HG02973 (cell line): ENCODE data around the gene NAIF1.
"Not testable (repeated sequence)": the region's sequence is repeated elsewhere in the genome, so short reads cannot be mapped to it uniquely, and the experiment has no call there.

Experiments used
- ATAC-seq: cut with Tn5 transposase; IDR thresholded peaks from one replicate; pipeline ENCODE4 v1.9.1; 2021; ENCODE audit warnings: moderate library complexity; ENCODE audit not compliant: unreplicated experiment

Gene NAIF1

GRCh38 chr9:128062279-128062678 is 4.8 kb downstream of the NAIF1 start:
- no peak for ATAC-seq

- ATAC-seq, result no peak
Measured at GRCh38 chr9:128061275-128061960, 5.7 kb downstream of the NAIF1 start.

GRCh38 chr9:128059365-128059983 is 7.6 kb downstream of the NAIF1 start:
- ATAC-seq, result no peak

- no peak for ATAC-seq
Measured at GRCh38 chr9:128057724-128058409, 9.3 kb downstream of the NAIF1 start.

DNA sequence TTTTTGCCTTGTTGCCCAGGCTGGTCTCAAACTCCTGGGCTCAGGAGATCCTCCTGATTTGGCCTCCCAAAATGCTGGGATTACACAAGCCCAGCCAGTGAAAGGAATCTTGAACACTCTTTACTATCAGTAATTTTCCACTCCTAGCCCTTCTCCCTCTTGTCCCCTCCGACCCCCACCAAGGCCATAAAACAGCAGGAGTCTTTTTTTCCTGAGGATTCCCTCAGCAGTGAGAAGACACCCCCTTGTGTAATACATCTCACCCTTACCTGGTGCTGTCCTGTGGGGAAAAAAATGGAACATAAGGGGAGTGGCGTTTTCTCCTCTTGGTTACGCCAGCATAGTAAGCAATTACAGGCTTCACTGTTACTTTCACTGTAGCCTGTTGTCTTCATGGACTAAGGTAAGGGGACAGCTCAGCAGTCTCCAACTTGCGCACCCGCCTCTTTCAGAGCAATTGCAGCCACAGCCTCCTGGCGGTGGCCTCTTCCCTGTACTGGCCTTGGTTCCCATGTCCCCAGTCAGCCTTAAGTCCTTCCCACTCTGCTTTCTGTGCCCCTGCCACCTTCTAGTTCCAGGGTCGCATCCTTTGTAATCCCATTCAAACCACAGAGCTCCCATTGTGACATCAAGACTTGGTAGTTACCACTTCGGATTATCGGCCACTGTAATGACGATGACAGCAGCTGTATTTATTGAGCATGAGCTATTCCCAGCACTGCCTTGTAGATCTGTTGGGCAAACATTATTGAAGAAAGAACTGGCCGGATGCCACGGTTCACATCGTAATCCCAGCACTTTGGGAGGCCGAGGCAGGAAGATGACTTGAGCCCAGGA is 10.0 kb downstream of the NAIF1 start:
- ATAC-seq, result no peak

DNA sequence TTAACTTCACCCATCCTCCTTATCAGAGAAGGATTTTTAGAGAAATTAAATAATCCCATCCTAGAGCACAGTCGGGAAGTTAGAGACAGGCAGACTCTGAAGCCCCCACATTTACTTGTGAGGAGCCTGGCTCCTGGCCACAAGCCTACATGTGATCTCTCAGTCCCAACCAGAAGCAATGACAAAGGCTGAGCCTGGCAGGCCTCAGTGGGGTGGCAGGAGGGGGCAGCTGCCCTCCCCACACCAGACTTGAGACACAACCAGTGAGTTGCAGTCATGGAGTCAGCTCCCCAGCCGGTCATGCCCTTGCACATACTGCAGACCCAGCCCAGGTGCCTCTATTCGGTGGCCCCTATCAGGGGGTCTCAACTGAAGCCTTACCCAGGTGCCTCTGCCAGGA is 11.0 kb downstream of the NAIF1 start:
- ATAC-seq, result no peak

DNA sequence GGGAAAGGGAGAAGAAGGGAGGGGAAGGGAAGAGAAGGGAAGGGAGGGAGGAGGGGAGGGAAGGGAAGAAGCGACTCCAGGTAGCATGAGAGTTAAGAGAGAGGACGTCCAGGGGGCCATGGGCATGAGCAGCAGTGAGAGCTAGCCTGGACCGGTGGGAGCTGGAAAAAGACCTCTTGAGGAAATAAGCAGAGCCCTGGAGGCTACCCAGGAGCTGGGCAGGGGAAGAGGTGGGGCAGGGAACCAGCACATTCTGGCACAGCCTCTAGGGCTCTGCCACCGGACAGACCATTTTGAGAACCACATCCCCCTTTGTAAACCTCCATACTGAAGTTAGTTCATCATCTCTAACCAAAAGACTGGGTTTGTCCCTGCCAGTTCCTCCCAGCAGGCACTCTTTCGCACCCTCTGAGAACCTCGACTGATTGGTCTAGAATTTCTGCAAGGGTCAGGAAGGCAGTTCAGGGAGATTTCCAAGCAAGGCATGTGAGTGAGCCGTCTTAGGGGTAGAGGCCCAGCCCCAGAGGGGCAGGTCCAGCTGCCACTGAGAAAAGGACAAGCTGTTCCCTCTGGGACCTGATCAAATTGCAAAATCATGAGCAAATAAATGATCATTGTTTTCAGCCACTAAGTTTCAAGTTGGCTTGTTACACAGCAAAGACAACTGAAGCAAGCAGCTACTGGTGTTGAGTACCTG is 11.6 kb downstream of the NAIF1 start:
- no peak for ATAC-seq

GRCh38 chr9:128054087-128054486 is 13.0 kb downstream of the NAIF1 start:
- ATAC-seq, result no peak

DNA sequence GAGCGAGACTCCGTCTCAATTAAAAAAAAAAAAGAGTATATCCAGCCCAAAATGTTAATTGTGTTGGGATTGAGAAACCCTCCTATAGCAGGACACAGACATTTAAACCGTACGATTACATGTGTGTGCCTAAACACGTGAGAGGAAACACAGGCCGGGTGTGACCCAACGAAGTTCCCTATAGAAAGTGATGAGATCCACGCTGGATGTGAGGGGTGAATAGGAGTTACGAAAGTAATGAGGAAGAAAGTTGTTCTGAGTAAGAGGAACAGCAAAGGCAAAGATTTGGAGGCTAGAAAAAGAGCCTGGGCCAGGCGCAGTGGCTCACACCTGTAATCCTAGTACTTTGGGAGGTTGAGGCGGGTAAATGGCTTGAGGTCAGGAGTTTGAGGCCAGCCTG is 13.6 kb downstream of the NAIF1 start:
- ATAC-seq, result no peak

DNA sequence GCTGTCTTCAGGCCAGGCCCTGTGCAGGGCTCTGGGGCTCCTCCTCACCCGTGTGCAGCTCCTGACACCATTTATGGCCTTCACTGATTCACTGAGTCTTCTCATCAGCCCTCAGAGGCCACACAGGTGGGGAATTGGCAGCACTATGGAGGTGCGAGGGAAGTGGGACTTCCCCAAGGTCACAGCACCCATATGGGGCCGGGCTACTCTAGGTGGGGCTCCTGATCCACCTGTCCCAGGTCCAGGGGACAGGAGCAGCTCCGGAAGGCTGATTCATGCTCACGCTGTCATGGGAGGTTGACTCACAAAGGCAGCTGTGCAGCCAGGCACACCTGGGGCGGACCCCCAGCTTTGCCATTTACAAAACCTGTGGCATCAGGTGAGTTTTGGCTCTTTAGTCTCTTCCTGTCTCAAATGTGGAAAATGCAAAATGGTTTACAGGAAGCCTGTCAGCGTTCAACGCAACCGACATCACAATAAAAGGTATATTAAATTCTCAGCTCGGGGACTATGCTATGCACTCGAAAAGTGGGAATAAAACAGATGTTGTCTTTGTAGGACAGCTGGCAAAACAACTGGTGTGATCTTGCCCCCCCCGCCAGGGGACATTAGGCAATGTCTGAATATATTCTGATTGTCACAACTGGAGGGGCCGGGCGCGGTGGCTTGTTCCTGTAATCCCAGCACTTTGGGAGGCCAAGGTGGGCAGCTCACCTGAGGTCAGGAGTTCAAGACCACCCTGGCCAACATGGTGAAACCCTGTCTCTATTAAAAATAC is 15.0 kb downstream of the NAIF1 start:
- no peak for ATAC-seq

DNA sequence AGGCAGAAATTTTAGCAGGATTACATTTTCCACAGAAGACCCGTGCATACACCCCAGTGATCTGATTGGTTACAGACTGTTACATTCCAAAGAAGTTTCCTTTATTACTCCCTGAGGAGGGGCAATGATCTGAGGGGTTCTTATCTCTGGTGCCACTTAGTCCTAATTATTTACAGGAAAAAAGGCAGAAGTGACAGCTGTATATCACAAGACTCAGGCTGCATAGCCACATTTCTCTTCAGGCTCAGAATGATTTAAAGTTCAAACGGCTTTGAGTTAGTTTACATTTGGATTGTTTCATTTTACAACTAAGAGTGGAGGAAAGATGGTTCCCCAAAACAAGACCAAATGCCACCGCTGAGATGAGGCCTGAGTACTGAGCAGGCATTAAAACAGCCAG is 17.3 kb downstream of the NAIF1 start:
- ATAC-seq, result no peak

GRCh38 chr9:128048663-128049062 is 18.5 kb downstream of the NAIF1 start:
- ATAC-seq, result no peak

GRCh38 chr9:128047231-128047630 is 19.9 kb downstream of the NAIF1 start:
- ATAC-seq, result no peak

DNA sequence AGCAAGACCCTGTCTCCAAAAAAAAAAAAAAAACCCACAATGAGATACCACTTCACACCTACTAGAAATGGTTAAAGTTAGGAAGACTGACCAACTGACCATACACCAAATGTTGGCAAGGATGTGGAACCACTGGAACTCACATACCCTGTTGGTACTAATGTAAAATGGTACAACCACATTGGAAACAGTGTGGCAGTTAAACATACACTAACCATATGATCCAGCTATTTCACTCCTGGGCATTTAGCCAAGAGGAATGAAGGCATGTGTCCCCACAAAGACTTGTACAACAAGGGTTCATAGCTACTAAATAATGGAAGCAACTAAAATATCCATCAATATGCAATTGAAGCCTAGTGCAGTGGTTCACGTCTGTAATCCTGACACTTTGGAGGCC is 21.3 kb downstream of the NAIF1 start:
- no peak for ATAC-seq

- not testable (repeated sequence) for ATAC-seq
Measured at GRCh38 chr9:128045409-128045808, 21.7 kb downstream of the NAIF1 start.

- ATAC-seq, result no peak
Measured at GRCh38 chr9:128043467-128043868, 23.7 kb downstream of the NAIF1 start.

- no peak for ATAC-seq
Measured at GRCh38 chr9:128042043-128042442, 25.1 kb downstream of the NAIF1 start.

DNA sequence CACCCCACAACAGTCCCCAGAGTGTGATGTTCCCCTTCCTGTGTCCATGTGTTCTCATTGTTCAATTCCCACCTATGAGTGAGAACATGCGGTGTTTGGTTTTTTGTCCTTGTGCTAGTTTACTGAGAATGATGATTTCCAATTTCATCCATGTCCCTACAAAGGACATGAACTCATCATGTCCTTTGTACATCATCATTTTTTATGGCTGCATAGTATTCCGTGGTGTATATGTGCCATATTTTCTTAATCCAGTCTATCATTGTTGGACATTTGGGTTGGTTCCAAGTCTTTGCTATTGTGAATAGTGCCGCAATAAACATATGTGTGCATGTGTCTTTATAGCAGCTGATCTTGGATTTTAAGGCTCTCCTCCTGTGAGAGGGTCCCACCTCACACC is 26.3 kb downstream of the NAIF1 start:
- not testable (repeated sequence) for ATAC-seq

DNA sequence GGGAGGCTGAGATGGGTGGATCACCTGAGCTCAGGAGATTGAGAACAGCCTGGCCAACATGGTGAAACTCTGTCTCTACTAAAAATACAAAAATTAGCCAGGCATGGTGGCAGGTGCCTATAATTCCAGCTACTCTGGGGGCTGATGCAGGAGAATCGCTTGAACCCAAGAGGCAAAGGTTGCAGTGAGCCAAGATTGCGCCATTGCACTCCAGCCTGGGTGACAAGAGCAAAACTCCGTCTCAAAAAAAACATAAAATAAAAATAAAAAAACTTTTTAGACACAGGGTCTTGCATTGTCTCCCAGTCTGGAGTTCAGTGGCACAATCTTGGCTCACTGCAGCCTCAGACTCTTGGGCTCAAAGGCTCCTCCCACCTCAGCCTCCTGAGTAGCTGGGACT is 30.6 kb downstream of the NAIF1 start:
- not testable (repeated sequence) for ATAC-seq
